Memory B cell (primary cell): Measurements from ENCODE around the gene NEBL.

ENCODE experiments used
- ATAC-seq: fragments of 150-1000 bp; cut with Tn5 transposase; 2 replicates; pipeline ENCODE4 v1.10.0; 2021; ENCODE audit warnings: low read depth, mild to moderate bottlenecking, moderate library complexity
- DNase-seq, 2 donors: peaks; one replicate each; pipeline ENCODE4 v3.0.0; 2022; ENCODE audit warnings: low spot score in 2 of 2
- H3K27ac Mint-ChIP-seq: one replicate; pipeline ENCODE4 v1.8.0; 2022; ENCODE audit warnings: mild to moderate bottlenecking, moderate library complexity, mixed read lengths
- H3K27me3 Mint-ChIP-seq: one replicate; pipeline ENCODE4 v1.8.0; 2022; ENCODE audit warnings: mixed read lengths
- H3K36me3 Mint-ChIP-seq: one replicate; pipeline ENCODE4 v1.8.0; 2022; ENCODE audit warnings: mild to moderate bottlenecking, mixed read lengths
- H3K4me1 Mint-ChIP-seq: one replicate; pipeline ENCODE4 v1.8.0; 2022; ENCODE audit warnings: mixed read lengths
- H3K4me3 Mint-ChIP-seq: one replicate; pipeline ENCODE4 v1.8.0; 2022; ENCODE audit warnings: mild to moderate bottlenecking, moderate library complexity, mixed read lengths
- H3K9me3 Mint-ChIP-seq: one replicate; pipeline ENCODE4 v1.8.0; 2022; ENCODE audit warnings: mixed read lengths

Gene NEBL

DNA sequence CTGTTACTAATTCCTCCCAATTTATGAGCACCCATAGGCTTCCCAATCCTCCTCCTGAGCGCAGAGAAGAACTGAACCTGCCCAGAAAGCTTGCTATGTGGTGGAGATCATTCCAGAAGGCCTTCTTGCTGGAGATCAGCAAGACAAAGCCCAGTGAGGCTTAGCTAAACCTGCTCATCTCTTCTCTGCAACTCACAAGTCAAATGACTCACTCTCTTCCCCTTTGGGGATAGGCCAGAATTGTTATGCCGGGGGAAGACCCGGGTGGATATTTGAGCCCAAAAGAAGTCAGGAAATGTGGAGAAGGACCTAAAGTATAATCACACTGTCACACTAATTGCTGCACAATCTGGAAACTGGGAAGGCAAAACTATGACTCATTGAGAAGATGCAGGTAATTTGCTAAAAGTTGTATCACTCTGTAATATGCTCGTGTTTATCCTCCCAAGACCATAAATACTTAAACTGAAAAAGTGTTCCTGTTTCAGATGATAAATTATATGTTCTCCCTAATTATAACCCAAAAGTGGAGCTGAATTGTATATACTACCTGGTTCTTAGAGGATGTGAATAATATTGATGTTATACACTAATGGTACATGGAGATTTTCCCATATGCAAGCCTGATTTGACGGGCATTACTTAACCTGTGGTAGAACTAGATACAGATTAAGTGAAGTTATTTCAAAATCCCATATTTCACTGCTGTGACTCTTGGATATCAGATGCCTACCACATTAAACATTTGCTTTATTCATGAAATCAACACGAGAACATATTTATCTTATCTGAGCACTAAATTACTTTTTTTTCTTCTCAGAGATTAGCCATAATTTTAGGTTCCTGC lies 6.4 kb downstream of the NEBL start:
- DNase-seq (no peak), ATAC-seq (no peak)
- H3K36me3 Mint-ChIP-seq, result no peaks in the 10 kb centered on the region
- no peak overlapping the region for H3K4me3 Mint-ChIP-seq
- no peaks in the 10 kb centered on the region for H3K9me3 Mint-ChIP-seq
- H3K27ac Mint-ChIP-seq, result no peak overlapping the region
- peaks cover 5% of the 10 kb centered on the region for H3K27me3 Mint-ChIP-seq
- H3K4me1 Mint-ChIP-seq, result no peaks in the 10 kb centered on the region

DNA sequence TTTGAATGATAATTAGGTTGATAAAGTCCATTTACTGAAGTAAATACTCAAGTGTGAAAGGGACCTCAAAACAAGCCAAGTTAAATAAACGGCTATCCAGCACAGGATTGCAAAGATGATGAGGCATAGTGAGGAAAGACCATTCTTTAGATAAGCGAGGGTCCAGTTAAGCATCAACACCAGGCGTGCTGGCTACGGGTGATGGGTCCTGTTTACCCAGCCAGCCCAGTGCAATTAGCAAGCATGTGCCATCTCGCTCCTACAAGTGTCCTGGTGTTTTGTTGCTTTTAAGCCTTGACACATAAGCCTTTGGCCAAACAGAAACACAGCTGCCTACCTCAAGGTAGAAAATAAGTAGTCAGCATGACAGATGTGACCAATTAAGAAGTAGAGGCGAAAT lies 7.1 kb downstream of the NEBL start:
- ATAC-seq (no peak), DNase-seq (no peak)
- peaks cover 5% of the 10 kb centered on the region for H3K27me3 Mint-ChIP-seq
- H3K4me1 Mint-ChIP-seq, result no peaks in the 10 kb centered on the region
- H3K9me3 Mint-ChIP-seq, result no peaks in the 10 kb centered on the region
- no peak overlapping the region for H3K27ac Mint-ChIP-seq
- H3K36me3 Mint-ChIP-seq, result no peaks in the 10 kb centered on the region
- no peak overlapping the region for H3K4me3 Mint-ChIP-seq

DNA sequence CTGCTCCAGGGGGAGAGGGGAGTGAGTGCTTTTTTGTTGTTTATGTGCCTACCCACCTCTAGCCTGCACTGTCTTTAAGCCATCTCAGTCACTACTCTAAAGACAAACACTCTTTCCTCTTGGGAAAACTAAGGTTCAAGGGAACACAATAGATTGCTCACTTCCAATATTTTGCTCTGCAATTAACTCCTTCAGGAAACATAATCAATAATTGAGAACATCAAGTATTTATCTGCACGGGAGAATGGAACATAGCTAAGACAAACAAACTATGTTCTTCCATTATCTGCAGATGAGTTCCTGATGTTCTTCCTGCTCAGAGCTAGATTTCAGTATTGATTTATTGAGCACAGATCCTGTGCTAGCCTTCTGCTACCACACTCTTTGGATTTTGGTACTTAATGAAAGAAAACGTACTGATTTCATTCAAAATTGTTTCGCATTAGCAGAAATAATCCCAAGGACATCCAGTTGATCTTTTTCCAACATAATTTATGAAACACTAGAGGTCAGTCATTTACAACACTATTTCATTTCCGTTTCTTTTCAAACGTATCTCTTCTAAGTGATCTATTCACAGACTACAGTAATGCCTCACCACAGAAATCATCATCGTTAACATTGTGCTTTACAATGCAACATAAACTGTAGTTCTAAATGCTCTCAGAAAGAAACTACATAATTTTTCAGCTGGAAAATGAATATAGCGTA lies 8.3 kb downstream of the NEBL start:
- no peak for ATAC-seq
- Mint-ChIP-seq H3K9me3 (no peaks in the 10 kb centered on the region), H3K27me3 (peaks cover 5% of the 10 kb centered on the region), H3K4me3 (no peak overlapping the region), H3K4me1 (no peaks in the 10 kb centered on the region), H3K27ac (no peak overlapping the region), H3K36me3 (no peaks in the 10 kb centered on the region)
- no peak for DNase-seq

DNA sequence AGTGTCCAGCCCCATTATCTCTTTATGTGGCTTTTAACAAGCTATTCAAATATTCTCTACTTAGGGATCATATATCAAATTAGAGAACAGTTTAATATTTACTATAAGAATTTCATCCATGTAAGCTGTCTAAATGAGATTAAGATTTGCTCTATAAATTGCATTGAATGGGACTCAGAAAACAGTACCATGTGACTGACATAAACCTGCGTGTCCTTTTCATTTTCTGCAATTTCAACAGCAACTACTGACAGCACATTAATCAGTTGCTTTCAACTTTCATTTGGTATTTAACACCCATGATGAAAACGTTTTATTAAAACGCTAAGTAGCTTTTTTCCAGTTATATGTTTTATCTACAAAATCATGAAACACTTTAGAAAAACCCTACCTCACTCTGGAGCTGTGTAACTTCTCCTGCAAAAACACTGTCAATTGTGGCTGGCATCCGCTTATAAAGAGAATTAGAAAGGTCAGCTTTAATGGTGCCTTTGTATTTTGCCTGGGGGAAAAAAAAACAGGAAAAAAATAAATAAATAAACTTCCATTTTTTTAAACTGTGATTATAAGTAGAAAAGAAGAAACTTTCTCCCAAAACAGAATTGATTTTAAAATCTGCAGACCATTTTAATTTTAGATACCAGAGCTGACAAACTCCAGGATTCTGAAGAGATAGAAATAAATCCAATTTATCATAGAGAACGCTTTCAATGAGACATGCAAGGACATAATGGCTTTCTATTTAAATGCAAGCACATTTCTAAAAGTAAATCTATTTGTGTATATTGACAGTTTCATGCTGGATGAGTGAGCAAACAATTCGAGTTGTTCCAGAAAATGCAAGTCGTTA lies 9.2 kb downstream of the NEBL start:
- H3K27ac Mint-ChIP-seq, result no peak overlapping the region
- no peaks in the 10 kb centered on the region for H3K4me1 Mint-ChIP-seq
- H3K36me3 Mint-ChIP-seq, result no peaks in the 10 kb centered on the region
- DNase-seq, result no peak
- peaks cover 5% of the 10 kb centered on the region for H3K27me3 Mint-ChIP-seq
- ATAC-seq, result no peak
- no peaks in the 10 kb centered on the region for H3K9me3 Mint-ChIP-seq
- no peak overlapping the region for H3K4me3 Mint-ChIP-seq

DNA sequence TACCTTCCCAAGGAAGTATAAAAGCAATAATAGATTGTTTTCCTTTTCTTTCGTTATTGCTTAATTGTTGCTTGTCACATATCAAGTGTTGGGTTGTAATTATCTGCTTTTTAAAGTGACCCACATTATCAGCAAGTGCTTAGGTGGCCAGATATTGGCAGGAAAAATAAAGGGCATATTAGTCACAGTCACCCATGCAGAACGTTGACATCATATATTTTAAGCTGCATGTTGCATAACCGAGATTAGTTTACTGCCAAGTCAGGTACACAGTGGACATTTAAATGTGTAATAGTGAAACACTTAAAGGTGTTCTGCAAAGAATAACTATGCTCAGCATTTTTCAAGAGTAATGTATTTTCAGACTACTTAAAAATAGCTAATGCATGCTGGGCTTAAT lies 11.4 kb downstream of the NEBL start:
- DNase-seq (no peak), ATAC-seq (no peak)
- no peak overlapping the region for H3K27ac Mint-ChIP-seq
- no peaks in the 10 kb centered on the region for H3K36me3 Mint-ChIP-seq
- peaks cover 3% of the 10 kb centered on the region for H3K27me3 Mint-ChIP-seq
- peaks cover 1% of the 10 kb centered on the region for H3K9me3 Mint-ChIP-seq
- H3K4me3 Mint-ChIP-seq, result no peak overlapping the region
- peaks cover 3% of the 10 kb centered on the region for H3K4me1 Mint-ChIP-seq

DNA sequence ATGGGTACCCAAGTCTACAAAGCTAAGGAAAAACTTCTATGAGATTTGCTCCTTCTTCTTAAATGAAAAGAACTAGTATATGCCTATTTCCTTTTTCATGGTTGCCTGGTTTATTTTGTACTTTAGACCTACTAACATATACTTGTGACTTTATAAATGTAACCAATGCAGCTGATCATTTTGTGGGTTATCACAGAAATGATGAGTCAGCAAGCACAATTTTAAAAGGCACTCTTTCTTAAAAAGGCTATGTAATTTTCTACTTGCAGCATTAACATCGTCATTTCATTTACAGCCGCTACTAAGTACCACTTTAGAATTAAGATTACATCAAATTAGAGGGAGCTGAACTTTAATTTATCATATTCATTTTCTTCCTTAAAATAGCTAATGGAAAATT lies 13.6 kb downstream of the NEBL start:
- H3K36me3 Mint-ChIP-seq, result no peaks in the 10 kb centered on the region
- no peak overlapping the region for H3K4me3 Mint-ChIP-seq
- no peak overlapping the region for H3K27ac Mint-ChIP-seq
- no peak for ATAC-seq
- peaks cover 3% of the 10 kb centered on the region for H3K4me1 Mint-ChIP-seq
- H3K27me3 Mint-ChIP-seq, result peaks cover 3% of the 10 kb centered on the region
- no peak for DNase-seq
- H3K9me3 Mint-ChIP-seq, result peaks cover 1% of the 10 kb centered on the region

DNA sequence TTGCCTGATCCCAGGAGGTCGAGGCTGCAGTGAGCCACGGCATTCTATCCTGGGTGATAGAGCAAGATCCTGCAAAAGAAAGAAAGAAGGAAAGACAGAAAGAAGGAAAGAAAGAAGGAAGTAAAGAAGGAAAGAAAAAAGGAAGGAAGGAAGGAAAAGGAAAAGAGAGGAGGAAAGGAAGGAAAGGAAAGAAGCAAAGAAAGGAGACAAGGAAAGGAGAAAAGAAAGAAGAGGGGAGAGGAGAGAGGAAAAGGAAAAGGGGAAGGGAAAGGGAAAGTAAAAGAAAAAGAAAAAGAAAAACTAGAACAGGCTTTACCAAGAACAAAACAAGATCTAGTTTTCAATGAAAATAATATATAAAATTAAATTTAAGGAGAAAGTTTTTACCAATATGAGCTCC lies 15.0 kb downstream of the NEBL start:
- ATAC-seq, result no peak
- no peak for DNase-seq
- H3K4me3 Mint-ChIP-seq, result no peak overlapping the region

DNA sequence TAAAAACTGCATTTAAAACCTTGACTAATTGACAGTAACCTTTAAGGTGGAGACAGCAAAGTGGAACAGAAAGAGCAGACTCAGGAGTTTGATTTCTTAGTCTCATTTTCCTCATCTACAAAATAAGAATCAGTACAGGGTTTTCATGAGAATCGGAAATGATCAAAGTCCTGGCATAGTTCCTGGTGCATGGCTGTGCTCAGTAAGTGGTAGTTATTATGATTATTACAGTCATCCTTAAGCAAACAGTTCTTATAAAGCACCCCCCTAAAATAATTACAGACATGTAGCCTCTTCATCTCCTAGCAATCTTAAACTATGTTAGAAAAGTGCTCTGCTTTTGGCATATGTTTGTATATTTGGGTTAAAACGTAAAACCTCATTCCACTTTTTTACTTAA lies 18.0 kb downstream of the NEBL start:
- no peak overlapping the region for H3K4me3 Mint-ChIP-seq
- H3K36me3 Mint-ChIP-seq, result no peaks in the 10 kb centered on the region
- DNase-seq, result no peak
- no peak overlapping the region for H3K27ac Mint-ChIP-seq
- peaks cover 1% of the 10 kb centered on the region for H3K9me3 Mint-ChIP-seq
- H3K4me1 Mint-ChIP-seq, result peaks cover 3% of the 10 kb centered on the region
- no peak for ATAC-seq
- peaks cover 3% of the 10 kb centered on the region for H3K27me3 Mint-ChIP-seq

More for the DNA sequence above, 15.0 kb downstream of the NEBL start:
- Mint-ChIP-seq H3K36me3 (no peaks in the 10 kb centered on the region), H3K9me3 (peaks cover 1% of the 10 kb centered on the region), H3K4me1 (peaks cover 3% of the 10 kb centered on the region), H3K27me3 (peaks cover 3% of the 10 kb centered on the region), H3K27ac (no peak overlapping the region)

DNA sequence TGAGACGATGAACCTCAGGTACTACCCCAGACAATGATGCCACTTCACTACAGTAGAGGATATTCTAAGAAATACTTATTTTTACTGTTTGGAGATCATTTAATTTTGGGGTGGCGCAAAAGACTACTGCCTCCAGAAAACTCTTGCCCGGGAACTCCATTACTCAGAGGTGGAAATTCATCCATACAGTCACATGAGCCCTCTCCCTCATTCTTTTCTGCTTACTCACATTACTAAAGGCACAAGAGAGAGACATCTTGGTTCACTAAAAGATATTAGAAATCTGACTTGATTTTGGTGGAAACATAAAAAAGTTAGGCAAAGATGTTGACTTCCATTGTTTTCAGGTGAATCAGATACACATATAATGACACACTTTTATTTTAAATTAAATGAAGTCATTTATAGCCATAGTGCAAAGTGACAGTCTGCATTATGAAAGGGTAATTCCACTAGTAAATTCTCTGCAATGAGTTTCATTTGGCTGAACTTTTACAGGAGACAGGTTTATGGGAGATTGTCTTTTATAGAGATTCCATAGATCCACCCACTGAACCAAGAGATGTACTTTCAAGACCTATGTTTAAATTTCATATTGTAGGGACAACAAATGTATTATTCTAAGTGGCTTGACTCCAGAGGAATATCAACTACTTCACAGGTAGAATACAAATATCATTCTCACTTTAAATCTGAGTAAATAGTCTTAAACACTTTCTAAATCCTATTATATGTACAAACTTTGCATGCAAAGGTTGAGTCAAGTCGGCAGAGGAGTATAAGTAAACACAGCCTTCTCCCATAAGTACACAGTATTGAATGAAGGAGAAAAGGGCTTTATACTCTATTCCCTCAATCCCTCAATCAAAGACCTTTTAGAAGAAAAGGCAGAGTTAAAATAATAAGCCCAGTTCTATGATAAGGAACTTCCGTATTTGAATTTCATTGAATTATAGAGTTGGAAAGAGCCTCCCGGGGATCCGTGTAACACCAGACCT lies 18.8 kb downstream of the NEBL start:
- Mint-ChIP-seq H3K27ac (no peak overlapping the region), H3K4me3 (no peak overlapping the region), H3K36me3 (no peaks in the 10 kb centered on the region), H3K4me1 (peaks cover 3% of the 10 kb centered on the region), H3K27me3 (peaks cover 3% of the 10 kb centered on the region), H3K9me3 (peaks cover 1% of the 10 kb centered on the region)
- no peak for ATAC-seq
- no peak for DNase-seq

DNA sequence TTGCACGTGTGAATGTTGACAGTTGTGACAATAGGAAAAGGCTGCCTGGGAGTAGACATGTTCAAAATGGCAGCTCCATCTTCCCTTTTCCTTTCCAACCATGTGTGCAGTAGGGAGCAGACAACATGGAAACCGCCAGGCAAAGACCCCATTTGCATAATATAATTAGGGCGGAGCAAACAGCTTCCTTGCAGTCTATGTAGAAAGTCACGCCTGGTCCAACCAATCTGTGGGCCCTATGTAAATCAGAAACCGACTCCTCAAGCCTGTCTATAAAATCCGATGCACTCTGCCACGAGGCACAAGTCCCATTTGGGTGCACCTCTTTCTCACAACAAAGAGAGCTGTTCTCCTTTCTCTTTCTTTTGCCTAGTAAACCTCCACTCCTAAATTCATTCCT lies 19.6 kb downstream of the NEBL start:
- H3K27me3 Mint-ChIP-seq, result peaks cover 3% of the 10 kb centered on the region
- peaks cover 1% of the 10 kb centered on the region for H3K9me3 Mint-ChIP-seq
- DNase-seq, result no peak
- ATAC-seq, result no peak
- H3K27ac Mint-ChIP-seq, result no peak overlapping the region
- no peaks in the 10 kb centered on the region for H3K36me3 Mint-ChIP-seq
- H3K4me3 Mint-ChIP-seq, result no peak overlapping the region
- H3K4me1 Mint-ChIP-seq, result peaks cover 3% of the 10 kb centered on the region

DNA sequence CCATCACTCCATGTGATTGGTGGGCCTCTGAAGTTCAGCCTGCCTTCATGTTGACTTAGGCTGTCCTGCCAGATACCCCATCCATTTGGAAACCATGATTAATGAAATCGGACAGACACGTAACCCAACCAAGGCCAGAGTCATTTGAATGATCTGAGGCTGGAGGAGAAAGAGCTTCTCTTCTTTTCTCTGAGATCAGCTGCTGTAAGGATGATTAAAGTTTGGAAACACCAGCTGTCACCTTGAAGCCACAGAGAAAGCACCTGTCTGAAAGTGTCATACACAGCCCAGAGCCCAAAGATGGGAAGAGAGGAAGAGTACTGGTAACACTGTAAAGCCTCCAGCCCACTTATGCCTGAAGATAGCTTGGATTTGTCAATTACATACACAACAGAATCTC lies 22.9 kb downstream of the NEBL start:
- Mint-ChIP-seq H3K4me1 (no peaks in the 10 kb centered on the region), H3K4me3 (no peak overlapping the region), H3K27ac (no peak overlapping the region), H3K36me3 (no peaks in the 10 kb centered on the region), H3K9me3 (no peaks in the 10 kb centered on the region), H3K27me3 (no peaks in the 10 kb centered on the region)
- no peak for ATAC-seq
- DNase-seq, result no peak

DNA sequence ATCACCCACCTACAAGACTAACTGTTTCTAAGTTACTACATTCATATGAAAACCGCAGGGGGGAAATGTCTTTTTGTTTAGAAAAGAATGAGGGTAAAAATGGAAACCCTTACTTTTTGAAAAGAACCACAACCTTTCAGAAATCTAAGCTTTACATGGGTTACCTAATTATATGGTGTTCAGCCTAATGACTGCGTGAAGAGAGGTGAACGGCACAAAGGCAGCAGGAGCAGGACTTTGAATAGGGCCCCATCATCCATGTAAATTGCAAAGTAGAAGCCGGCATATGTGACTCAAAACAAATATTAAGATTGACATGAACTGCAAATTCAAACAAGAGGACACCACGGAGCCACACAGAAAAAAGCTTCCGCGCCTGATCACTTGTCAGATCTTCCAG lies 25.1 kb downstream of the NEBL start:
- H3K36me3 Mint-ChIP-seq, result no peaks in the 10 kb centered on the region
- ATAC-seq (no peak), DNase-seq (no peak)
- H3K4me1 Mint-ChIP-seq, result no peaks in the 10 kb centered on the region
- no peaks in the 10 kb centered on the region for H3K9me3 Mint-ChIP-seq
- H3K27ac Mint-ChIP-seq, result no peak overlapping the region
- no peak overlapping the region for H3K4me3 Mint-ChIP-seq
- H3K27me3 Mint-ChIP-seq, result peaks cover 3% of the 10 kb centered on the region

DNA sequence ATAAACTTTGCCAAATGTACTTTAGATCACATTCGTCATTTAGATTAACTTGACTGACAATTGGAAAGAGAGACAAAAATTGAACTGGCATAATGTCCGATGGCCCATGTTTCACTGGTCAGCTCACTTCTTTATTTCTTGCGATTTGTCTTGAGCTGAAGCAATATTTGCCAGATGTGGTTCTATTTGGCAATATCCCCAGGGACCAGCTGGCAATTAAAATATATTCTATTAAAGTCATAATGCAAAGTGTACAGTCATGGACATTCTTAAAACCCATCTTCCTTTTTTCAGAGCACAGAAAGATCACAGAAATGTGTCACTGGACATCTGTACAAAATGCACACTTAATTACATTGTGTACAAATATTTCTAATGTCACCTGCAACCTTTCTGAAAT lies 26.3 kb downstream of the NEBL start:
- Mint-ChIP-seq H3K9me3 (no peaks in the 10 kb centered on the region), H3K27ac (no peak overlapping the region), H3K4me3 (no peak overlapping the region), H3K36me3 (no peaks in the 10 kb centered on the region), H3K4me1 (no peaks in the 10 kb centered on the region), H3K27me3 (peaks cover 3% of the 10 kb centered on the region)
- no peak for DNase-seq
- no peak for ATAC-seq
